Neural progenitor cell (in vitro differentiated cells): ENCODE measurements around the gene CCDC33. TPM values are rescaled to one million over a fixed set of nuclear protein-coding genes. Genes with fewer than 3 reads are reported as not detected.
A peak's percentile ranks its signal among the peaks of the same experiment; 100 is the strongest.

Source experiments
- DNase-seq: peaks from one replicate; pipeline ENCODE4 v3.0.0-alpha.2; 2016; ENCODE audit warnings: low spot score
- H2AFZ ChIP-seq: fragments of 200-600 bp; sonication (generic); replicated peaks from 2 replicates; pipeline ENCODE4 v1.6.1; 2016; ENCODE audit warnings: antibody characterized with exemption
- H3F3A ChIP-seq: fragments of 200-600 bp; sonication (generic); 2 replicates; pipeline ENCODE4 v1.6.1; 2016; ENCODE audit warnings: antibody characterized with exemption, low read depth
- H3K27ac ChIP-seq: fragments of 200-600 bp; sonication (generic); 2 replicates; pipeline ENCODE4 v1.5.1; 2016; ENCODE audit warnings: mild to moderate bottlenecking
- H3K27me3 ChIP-seq: fragments of 200-600 bp; sonication (generic); 2 replicates; pipeline ENCODE4 v1.6.1; 2016; ENCODE audit warnings: mild to moderate bottlenecking, moderate library complexity
- H3K36me3 ChIP-seq: fragments of 200-600 bp; sonication (generic); 2 replicates; pipeline ENCODE4 v1.5.1; 2016
- H3K4me1 ChIP-seq: fragments of 200-600 bp; sonication (generic); 2 replicates; pipeline ENCODE4 v1.6.1; 2016; ENCODE audit warnings: mixed run types
- H3K4me2 ChIP-seq: fragments of 200-600 bp; sonication (generic); 2 replicates; pipeline ENCODE4 v1.6.1; 2016
- H3K4me3 ChIP-seq: fragments of 200-600 bp; sonication (generic); 2 replicates; pipeline ENCODE4 v1.5.1; 2016
- H3K79me2 ChIP-seq: fragments of 200-600 bp; sonication (generic); 2 replicates; pipeline ENCODE4 v1.6.1; 2016; ENCODE audit warnings: low read depth
- H3K9ac ChIP-seq: fragments of 200-600 bp; sonication (generic); 2 replicates; pipeline ENCODE4 v1.6.1; 2016
- H3K9me3 ChIP-seq: fragments of 200-600 bp; sonication (generic); 2 replicates; pipeline ENCODE4 v1.5.1; 2016; ENCODE audit warnings: low read depth
- H4K20me1 ChIP-seq: fragments of 200-600 bp; sonication (generic); 2 replicates; pipeline ENCODE4 v1.6.1; 2016; ENCODE audit warnings: low read depth
- H3K27ac Mint-ChIP-seq: 3 replicates; pipeline ENCODE4 v1.8.0; 2021; ENCODE audit warnings: mixed read lengths
- H3K27me3 Mint-ChIP-seq: 2 replicates; pipeline ENCODE4 v1.8.0; 2022; ENCODE audit warnings: low read depth, mild to moderate bottlenecking, inconsistent platforms, moderate library complexity, mixed read lengths; ENCODE audit not compliant: insufficient read depth
- H3K36me3 Mint-ChIP-seq: 3 replicates; pipeline ENCODE4 v1.8.0; 2021; ENCODE audit warnings: mixed read lengths
- H3K4me1 Mint-ChIP-seq: 3 replicates; pipeline ENCODE4 v1.8.0; 2021; ENCODE audit warnings: mixed read lengths
- H3K4me3 Mint-ChIP-seq: 3 replicates; pipeline ENCODE4 v1.8.0; 2021; ENCODE audit warnings: mild to moderate bottlenecking, moderate library complexity, mixed read lengths
- H3K9me3 Mint-ChIP-seq: 3 replicates; pipeline ENCODE4 v1.8.0; 2020; ENCODE audit warnings: mixed read lengths
- CTCF ChIP-seq: fragments of 200-600 bp; sonication (generic); IDR thresholded peaks from 2 replicates; pipeline ENCODE4 v1.5.1; 2017; ENCODE audit warnings: antibody characterized with exemption, mild to moderate bottlenecking
- EZH2 ChIP-seq: fragments of 200-600 bp; sonication (generic); IDR thresholded peaks from 2 replicates; pipeline ENCODE4 v1.6.1; 2017; ENCODE audit warnings: antibody characterized with exemption, mild to moderate bottlenecking, moderate library complexity
- EZH2phosphoT487 ChIP-seq: fragments of 200-600 bp; sonication (generic); IDR thresholded peaks from 2 replicates; pipeline ENCODE4 v1.6.1; 2017; ENCODE audit warnings: antibody characterized with exemption
- total RNA-seq: library from RNA; depleted of rRNA; stranded (reverse); fragments of >200 nt; gene quantifications from 2 replicates; pipeline ENCODE4 v1.2.3, GENCODE V29; 2015; ENCODE audit warnings: low replicate concordance

Gene CCDC33
- total RNA-seq, 1 donor from 2014 or later: not detected

- Histone ChIP-seq H3F3A (peaks cover 10% of the 10 kb centered on the region), H4K20me1 (no peaks in the 10 kb centered on the region), H3K4me1 (peaks cover 42% of the 10 kb centered on the region), H3K27me3 (no peaks in the 10 kb centered on the region), H3K79me2 (no peaks in the 10 kb centered on the region), H3K27ac (no peak overlapping the region), H3K9ac (no peak overlapping the region), H3K4me2 (no peak overlapping the region), H3K4me3 (no peak overlapping the region), H2AFZ (no peak overlapping the region), H3K9me3 (no peaks in the 10 kb centered on the region), H3K36me3 (no peaks in the 10 kb centered on the region)
- no peak for DNase-seq
- Mint-ChIP-seq H3K4me3 (peak overlapping the region; percentile 2), H3K9me3 (no peaks in the 10 kb centered on the region), H3K27me3 (peaks cover 17% of the 10 kb centered on the region), H3K36me3 (no peaks in the 10 kb centered on the region), H3K27ac (no peak overlapping the region), H3K4me1 (peaks cover 56% of the 10 kb centered on the region)
- TF ChIP-seq EZH2phosphoT487 (no peak), CTCF (no peak), EZH2 (no peak)
These were observed 7.3 kb downstream of the CCDC33 start for GRCh38 chr15:74243431-74243830.

- Mint-ChIP-seq H3K27ac (no peak overlapping the region), H3K36me3 (no peaks in the 10 kb centered on the region), H3K27me3 (peaks cover 19% of the 10 kb centered on the region), H3K4me1 (peaks cover 43% of the 10 kb centered on the region), H3K9me3 (no peaks in the 10 kb centered on the region), H3K4me3 (peak overlapping the region; percentile 64)
- Histone ChIP-seq H3K9ac (no peak overlapping the region), H3K36me3 (no peaks in the 10 kb centered on the region), H3F3A (no peaks in the 10 kb centered on the region), H3K4me3 (peak overlapping the region; percentile 44), H3K79me2 (no peaks in the 10 kb centered on the region), H3K27ac (no peak overlapping the region), H3K9me3 (no peaks in the 10 kb centered on the region), H3K4me1 (peaks cover 31% of the 10 kb centered on the region), H3K4me2 (peak overlapping the region; percentile 69), H4K20me1 (no peaks in the 10 kb centered on the region), H3K27me3 (no peaks in the 10 kb centered on the region), H2AFZ (peak overlapping the region; percentile 1)
- no peak for TF ChIP-seq EZH2
- TF ChIP-seq EZH2phosphoT487: no peak
- no peak for TF ChIP-seq CTCF
- DNase-seq: no peak
These were observed 8.8 kb downstream of the CCDC33 start for GRCh38 chr15:74244822-74245341.

GRCh38 chr15:74245342-74245931 is 9.3 kb downstream of the CCDC33 start:
- no peaks in the 10 kb centered on the region for H3K9me3 Mint-ChIP-seq
- Histone ChIP-seq H3K36me3 (no peaks in the 10 kb centered on the region), H3K9me3 (no peaks in the 10 kb centered on the region), H4K20me1 (no peaks in the 10 kb centered on the region), H2AFZ (peak overlapping the region; percentile 1), H3K27ac (no peak overlapping the region), H3F3A (no peaks in the 10 kb centered on the region), H3K4me2 (peak overlapping the region; percentile 69), H3K27me3 (no peaks in the 10 kb centered on the region), H3K4me3 (peak overlapping the region; percentile 44), H3K9ac (no peak overlapping the region), H3K4me1 (peaks cover 31% of the 10 kb centered on the region), H3K79me2 (no peaks in the 10 kb centered on the region)
- peaks cover 46% of the 10 kb centered on the region for H3K4me1 Mint-ChIP-seq
- H3K4me3 Mint-ChIP-seq: peak overlapping the region; percentile 64
- TF ChIP-seq EZH2: no peak
- TF ChIP-seq EZH2phosphoT487: no peak
- TF ChIP-seq CTCF: no peak
- H3K27me3 Mint-ChIP-seq: peaks cover 22% of the 10 kb centered on the region
- H3K27ac Mint-ChIP-seq: no peak overlapping the region
- peak; percentile 81 for DNase-seq
- no peaks in the 10 kb centered on the region for H3K36me3 Mint-ChIP-seq
